Cardiac septum (tissue), 1 donor: ENCODE measurements around the gene TENM4. TPM values are rescaled to one million over a fixed set of nuclear protein-coding genes. Genes with fewer than 3 reads are reported as not detected.

Experiments
- DNase-seq: peaks from one replicate; pipeline ENCODE4 v3.0.0-alpha.2; 2020; ENCODE audit warnings: low spot score
- intact Hi-C: fragments of 100-400 bp; cut with DNase I; formaldehyde crosslinking; loops from one replicate; pipeline ENCODE4 v1.14.0; 2022
- total RNA-seq: library from RNA; stranded (reverse); fragmentation: NEBNext Ultra II Directional; extraction: Animal tissue kit (Norgen Biotek cat#: 25700); gene quantifications from one replicate; pipeline ENCODE4 v1.2.1, GENCODE V29; 2021
- donor health status: DM: no; HTN: no; CAD: no.

The TENM4 gene
- total RNA-seq, 1 donor from 2014 or later: 3.4 TPM

DNA sequence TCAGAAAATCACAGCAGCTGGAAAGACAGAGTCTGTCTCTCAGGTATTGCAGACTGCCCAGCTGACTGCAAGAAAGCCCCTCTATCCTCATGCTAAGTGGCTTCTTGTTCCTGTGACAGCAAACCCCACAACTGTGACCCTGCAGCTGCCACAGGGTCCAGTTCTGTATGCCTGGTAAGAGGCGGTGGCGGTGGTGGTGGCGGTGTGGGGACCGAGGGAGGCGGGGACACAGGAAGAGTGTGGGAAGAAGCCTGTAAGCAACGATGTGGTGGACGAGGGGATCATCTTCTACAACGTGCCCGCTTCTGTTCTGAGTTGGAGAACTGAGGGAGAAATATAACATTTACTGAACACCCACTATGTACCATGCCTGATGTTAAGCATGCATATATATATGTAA lies 112.4 kb downstream of the TENM4 start:
- intact Hi-C loops: no loop called here
- DNase-seq: no peak

DNA sequence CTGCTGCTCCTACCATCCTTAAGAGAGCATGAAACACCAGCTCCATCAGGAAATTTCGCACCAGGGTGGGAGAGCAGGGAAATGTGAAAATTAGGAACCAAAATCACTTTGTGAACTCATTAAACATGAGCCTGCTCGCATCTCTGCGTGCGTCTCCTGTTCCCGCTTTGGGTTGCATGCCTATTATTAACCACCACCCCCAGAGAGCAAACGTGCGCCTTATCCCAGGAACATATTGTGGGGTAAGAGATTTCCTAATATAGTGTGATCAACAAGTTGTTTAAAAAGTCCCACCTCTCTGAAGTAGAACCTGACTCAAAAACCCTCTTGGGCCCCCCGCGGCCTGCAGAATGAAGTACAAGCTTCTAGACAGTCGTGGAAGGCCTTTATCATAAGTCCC lies 115.0 kb downstream of the TENM4 start:
- intact Hi-C loops: no loop called here
- DNase-seq: no peak

DNA sequence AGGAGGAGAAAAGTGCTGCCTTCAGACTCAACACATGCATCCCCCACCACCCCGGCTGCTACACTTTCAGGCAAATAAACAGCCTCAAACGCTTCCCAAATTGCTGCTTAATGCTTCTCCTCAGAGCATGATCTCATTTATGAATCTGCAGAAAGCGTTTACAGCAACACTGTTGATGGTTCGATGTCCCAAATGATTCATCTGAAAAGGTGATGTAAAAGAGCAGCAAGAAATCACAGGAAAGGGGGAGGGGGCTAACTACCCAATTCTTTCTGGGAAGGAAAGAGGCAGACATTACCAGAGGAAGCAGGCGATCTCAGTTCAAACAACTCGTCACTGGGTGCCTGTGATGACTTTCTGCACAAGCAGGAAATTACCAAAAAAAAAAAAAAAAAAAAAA lies 119.6 kb downstream of the TENM4 start:
- no peak for DNase-seq
- intact Hi-C loops: no loop called here

DNA sequence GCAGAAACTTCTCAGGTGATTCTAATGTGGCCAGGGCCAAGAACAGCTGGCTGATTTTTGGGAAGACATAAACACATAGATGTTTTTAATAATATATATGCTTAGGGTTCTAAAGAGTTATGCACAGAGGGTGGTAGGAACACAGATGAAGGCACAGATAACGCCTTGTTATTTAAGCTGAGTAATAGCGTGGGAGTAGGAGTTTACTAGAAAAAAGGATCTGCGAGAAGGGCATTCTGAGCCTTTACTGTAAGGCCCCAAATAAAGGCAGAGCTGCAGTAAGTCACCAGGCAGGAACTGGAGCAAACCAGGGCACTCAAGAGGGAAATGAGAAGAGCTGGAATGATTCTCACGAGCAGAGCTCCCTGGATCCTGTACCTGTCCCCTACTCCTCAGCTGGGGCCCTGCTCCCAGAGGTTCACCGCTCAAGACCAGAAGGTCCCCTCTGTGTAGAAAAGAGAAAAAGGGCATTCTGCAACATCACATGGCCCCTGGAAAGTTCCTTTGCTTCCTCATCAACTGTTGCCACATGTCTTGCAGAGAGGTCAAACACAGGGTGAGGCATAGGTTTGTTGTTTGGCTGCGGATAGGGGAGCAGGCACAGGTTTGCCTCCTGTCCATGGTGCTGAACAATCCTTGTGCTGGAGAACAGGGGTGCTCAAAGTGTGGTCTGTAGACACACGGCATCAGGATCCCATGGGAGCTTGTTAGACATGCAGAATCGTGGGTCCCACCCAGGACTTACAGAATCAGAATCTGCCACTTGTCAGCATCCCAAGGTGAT lies 125.7 kb downstream of the TENM4 start:
- intact Hi-C loops: no loop called here
- no peak for DNase-seq

DNA sequence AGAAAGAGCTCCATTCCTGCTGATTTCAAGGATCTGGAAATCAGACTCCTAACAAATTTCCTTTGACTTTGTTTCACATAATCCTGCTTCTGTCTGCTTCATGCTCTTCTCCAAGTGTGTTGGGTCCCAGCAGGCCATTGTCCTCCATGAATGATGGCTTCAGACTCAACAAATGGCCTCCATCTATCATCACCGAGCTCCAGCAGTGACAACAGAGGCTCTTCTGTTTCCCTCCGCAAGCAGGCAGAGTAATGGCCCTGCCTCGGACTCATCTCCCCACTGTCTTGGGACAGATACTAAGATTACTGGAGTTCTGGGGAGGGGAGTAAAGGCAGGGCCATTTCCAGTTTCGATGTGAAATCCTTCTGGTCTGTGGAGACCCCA lies 127.3 kb downstream of the TENM4 start:
- intact Hi-C loops: no loop called here
- DNase-seq: no peak

DNA sequence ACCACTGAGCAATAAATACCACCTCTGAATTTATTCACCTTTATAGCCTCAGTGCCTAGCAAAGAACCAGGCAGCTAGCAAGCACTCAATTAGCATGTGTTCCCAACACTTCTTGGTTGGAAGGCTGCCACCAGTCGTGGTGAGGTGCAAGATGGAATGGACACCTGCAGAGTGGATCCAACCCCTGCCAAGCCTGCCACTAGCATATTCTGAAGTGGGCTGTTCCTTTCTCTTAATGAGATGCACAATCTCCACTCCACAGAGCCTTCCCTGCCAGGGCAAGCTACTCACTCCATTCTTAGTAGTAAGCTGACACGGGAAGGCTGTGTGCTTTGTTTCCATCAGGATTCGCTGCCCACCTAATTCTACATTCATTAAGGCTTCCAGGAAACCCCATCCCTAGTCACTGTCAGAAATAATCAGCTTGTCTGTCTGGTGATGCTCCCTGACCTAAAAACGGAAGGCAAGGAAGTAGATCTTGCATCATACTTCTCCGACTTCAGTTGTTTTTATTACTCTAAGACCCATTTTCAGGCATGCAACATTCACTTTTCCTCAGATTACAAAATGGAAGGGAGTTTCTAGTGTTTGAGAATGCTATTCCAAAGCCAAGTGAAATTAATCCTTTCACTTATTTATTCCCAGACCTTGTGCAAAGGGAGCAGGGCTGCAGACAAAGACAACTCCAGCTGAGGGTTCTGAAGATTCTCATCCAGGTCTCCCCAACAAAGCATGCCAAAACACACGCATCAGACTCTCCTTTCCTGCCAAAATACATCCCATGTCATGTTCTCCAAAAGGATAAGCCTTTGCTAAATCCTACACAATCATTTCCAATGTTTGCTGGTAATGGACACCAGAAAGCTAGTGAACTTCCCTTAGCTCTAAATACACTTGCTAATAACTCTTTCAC lies 128.0 kb downstream of the TENM4 start:
- intact Hi-C loops: no loop called here
- no peak for DNase-seq

DNA sequence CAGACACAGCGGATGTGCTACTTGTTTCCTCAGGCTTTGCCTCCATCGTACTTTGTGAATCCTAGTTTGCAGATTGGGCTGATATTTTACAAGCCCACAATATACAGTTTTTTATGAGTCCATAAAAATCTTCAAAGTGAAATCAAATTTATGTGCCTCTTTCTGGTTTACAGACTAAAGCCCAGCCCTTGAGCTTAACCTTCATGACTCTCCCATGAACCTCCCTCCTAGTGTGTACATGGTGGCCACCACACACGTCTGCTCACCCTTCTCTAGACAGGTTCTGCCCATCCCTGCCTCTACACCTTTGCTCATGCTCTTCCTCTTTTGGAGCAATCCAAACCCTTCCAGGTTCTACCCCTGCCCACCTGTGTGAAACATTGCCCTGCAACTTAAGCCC lies 129.4 kb downstream of the TENM4 start:
- intact Hi-C loops: no loop called here
- DNase-seq: no peak

DNA sequence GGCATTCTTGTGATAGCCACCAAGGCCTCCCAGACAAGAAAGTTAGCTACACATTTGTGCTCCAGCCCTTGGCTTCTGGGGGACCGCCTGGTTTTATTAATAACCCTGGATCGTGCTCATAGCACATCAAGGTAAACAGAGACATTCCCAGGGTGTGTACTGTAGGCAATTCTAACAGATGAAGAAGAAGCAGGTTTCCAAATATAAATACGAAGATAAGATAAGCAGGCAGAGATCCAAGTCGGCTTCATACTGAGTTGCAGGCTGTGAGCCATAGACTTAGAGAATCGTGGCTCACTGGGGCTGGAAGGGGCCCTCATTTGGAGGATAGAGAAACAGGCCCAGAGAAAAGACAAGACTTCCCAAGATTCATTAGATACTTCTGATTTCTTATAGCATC lies 131.4 kb downstream of the TENM4 start:
- DNase-seq: no peak
- intact Hi-C loops: no loop called here

DNA sequence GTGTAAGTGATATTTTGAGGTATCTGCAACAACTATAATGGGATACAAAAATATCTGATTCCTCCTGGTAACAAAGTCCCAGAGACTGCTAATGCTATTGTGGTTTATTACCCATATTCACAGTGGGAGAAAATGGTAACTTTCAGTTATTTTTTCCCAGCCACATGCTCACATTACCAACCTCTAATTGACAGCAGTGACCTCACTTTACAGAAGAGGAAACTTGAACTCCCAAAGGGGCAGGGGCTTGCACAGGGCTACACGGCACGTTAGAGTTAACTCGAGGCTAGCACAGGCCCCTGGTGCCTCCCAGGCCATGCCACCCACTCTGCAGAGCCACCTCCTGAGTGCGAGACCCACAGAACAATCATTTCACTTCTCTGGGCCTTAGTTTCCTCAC lies 132.4 kb downstream of the TENM4 start:
- intact Hi-C loops: no loop called here
- DNase-seq: no peak

DNA sequence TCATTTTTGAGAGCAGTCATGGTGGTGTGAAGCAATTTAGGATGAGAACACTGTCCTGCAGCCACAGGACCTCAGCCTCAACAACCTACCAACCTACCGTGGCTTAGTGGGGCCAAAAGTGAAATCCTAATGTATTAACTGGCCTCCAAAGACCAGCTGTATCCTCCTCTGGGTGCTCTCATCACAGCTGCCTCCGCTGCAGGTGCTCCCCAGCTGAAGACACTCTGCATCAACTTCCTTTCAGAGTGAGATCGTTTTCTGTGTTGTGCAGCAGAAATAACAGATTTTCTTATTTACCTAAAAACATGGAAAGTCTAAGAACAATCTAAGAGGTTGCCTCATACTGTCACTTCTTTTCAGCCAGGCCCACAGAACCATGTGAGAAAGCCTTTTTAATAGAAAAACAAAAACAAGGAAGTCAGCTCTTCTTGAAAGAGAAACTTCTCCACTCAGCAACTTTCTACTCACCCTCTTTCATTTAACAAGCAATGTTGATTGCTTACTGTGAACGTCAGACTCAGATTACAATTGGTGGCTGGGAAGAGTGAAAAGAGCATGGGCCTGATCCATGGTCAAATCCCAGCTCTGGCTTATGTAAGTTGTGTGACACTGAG lies 136.1 kb downstream of the TENM4 start:
- DNase-seq: no peak
- intact Hi-C loops: no loop called here

DNA sequence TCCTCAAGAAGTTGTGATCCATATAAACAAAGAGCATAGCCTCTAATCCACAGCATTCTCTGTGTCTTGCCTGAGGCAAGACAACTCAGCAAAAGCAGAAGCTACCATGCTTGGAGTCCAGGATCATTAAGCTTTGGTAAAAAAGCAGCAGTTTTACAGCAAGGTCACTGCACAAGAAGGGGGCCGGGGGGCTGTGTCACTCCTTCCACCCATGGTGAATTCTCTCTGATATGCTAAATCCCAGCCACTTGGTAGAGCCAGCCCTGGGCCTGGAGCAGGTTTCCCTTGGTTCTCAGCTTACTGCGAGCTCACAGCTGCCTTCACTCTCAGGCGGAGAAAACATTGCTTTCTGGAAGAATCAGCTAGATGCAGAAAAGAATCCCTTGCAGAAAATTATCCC lies 144.7 kb downstream of the TENM4 start:
- no peak for DNase-seq
- intact Hi-C loops: no loop called here

DNA sequence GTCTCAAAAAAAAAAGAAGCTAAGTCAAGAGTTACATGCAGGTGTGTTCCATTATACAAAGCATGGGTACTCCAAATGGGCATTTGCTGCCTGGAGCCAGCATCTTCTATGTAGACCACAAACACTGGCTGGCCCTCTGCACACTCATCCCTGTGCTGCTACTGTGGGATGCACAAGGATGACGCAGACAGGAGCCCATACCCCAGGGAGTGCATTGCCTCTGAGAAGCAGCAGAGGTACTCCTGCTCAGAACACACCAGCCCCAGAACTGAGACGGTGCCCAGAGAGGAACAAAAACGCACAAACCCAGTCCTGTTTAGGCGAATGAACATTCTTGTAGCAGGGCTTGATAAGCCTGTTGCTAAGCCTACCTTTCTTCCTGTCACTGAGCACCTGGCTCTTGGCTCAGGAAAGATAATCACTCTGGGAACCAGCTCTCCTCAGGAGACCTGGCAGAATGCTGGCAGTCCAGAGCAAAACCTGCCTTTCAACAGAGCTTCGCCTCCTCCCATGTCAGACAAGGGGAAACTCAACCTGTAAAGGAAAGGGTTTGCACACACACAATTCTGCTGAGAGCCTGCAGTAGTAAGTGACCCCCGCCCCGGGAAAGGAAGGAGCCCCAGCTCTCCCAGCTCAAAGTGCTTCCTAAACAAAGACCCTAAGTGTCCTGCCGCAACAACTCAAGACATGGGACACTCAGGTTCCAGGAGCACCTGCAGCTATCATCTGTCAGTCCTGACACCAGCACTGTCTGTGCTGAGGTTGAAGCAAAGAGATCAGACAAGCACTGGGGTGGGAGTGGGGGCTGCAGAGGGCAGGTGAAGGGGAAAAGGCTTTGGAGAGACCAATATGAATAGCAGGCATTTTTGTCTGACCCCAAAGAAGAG lies 145.7 kb downstream of the TENM4 start:
- intact Hi-C loops: no loop called here
- no peak for DNase-seq

DNA sequence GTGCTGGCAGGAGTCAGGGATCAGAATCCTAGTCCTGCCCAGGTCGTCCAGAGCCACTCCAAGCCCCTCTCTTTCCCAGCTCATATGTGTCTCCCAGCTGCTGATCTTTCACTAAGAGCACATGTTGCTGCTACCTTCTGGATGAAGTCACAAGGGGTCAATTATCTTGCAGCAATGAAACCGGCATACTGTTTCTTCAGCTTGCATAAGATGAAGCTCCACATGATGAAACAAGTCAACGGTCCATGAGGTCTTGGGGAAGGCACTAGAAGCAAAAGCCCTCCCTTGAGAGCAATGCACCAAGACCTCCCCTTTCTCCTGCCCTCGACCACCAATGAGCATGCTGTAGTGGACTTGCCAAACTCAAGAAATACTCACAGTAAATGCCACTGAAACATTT lies 148.9 kb downstream of the TENM4 start:
- intact Hi-C loops: no loop called here
- no peak for DNase-seq

DNA sequence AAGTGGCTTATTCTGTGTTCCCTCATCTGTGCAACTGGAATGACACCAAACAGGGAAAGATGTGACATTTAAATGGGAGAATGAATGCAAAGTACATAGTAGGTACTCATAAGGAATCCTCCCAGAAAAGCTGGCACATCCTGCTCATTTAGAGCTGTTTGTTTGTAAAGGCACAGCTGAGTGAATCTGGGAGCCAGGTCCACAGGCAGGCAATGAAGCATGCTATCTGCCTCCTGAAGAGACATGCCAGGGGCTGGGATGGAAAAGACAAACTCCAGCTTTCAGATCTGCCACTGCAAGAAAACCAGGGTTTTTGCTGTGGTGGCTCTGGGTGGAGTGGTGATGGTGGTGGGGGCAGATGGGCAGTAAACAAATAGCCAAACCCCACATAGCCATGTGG lies 150.1 kb downstream of the TENM4 start:
- DNase-seq: no peak
- intact Hi-C loops: no loop called here

DNA sequence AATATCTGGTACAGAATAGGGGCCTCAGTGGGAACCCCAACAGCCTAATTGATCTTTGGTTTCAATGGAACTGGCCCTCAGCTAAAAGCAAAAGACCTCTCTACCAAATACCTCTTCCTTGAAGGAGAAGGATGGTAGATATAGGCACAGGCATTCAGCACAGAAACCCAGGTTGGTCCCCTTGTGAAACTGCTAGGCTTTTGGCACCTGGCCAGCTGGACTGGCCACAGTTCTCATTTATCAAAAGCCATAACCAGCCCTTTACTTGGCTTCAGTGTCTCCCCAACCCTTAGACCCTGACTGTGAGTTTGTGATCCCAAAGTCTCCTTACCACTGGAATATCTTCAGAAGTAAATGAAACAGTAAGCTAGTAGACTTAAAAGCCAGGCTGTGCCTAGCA lies 152.9 kb downstream of the TENM4 start:
- intact Hi-C loops: no loop called here
- DNase-seq: no peak

DNA sequence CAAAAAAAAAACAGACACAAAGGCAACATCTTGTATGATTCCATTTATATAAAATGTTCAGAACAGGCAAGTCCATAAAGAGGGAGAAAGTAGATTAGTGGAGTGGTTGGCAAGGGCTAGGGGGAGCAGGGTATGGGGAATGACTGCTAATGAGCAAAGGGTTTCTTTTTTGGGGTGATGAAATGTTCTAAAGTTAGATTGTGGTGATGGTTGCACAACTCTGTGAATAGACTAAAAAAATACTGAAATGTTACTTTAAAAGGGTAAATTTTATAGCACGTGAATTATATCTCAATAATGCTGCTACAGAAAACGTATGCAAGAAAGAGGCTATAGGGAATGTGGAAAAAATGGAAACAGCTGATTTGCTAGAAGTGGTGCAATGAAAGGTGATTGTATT lies 155.1 kb downstream of the TENM4 start:
- DNase-seq: no peak
- intact Hi-C loops: no loop called here

DNA sequence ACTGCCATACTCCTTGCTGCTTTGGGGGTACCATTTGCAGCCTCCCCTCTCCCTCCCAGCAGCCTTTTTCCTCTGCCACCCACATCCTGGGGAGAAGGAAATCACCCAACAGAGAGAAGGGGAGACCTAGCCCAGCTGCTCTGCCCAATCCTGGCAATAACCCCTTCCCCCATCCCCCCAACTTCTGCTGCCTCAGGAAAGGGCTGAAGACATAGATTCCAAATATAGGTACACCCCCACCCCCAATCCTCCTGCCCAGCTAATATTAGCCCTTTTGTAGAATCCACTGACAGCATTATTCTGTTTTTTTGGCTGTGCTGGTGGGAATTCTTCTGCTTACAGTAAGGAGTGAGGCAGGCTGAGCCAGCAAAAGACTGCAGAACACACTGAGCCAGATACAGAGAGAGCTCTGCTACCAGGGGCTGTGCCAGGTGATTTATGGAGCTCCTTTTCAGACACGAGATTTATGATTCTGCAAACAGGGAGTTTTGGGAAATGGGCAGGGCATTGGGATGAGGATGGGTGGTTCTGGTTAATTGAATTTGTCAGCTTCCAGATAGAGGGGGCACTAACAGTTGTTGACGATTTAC lies 164.0 kb downstream of the TENM4 start:
- DNase-seq: no peak
- intact Hi-C loops: no loop called here

DNA sequence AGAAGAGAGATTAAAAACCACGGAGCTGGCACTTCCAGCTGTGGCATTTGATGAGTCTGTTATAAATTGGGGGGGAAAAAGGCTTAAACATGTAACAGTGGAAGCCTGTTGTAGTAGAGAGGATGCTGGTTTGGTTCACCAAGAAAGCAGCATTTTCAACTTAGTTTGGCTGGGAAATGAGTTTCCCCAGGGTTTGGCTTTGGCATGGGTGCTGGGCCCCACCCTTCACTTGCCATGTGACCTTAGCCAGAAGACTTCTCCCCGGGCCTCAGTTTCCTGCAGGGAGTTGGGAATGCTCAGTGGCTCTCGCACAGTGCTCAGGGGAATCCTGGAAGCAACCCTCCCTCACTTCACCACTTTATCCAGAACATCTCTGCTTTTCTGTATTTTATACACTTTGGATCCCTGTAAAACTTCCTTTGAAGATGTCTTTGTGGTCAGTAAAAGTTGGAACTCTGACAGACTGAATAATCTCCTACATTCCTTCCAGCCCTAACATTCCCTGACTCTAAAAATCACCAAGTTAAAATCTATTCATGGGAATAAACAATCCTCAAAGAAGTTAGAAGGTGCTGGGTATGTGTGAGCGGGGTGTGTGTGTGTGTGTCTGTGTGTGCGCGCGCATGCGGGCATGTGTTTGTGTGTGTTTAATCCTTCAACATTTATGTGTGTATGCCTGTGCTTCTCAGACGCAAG lies 166.0 kb downstream of the TENM4 start:
- no peak for DNase-seq
- intact Hi-C loops: no loop called here

DNA sequence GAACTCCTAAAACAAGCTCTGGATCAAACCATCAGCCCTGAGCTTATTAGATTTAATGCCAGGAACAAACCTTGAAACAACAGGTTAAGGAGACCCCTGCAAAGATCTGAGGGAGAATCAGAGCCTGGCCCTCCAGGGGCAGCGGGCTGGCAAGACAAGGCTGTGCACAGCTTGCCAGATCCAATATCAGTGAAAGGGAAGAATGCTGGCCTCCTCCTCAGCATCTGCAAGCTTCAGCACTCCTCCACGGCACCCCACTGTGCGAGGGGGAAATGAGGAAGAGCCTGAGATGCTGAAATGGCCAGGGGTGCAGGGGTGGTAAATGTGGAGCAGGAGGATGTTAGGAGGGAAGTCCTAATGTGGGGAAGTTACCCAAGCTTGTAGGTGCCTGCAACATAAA lies 167.0 kb downstream of the TENM4 start:
- no peak for DNase-seq
- intact Hi-C loops: no loop called here
